Fibroblast of lung (primary cell): ENCODE data around the gene JADE2.

Experiments used
- CTCF ChIP-seq, 2 donors: IDR thresholded peaks in 1 of 2; conservative IDR thresholded peaks in 1 of 2; 1 replicate in 1 of 2; 2 replicates in 1 of 2; pipeline ENCODE4 v1.5.1; 2011 to 2012; ENCODE audit warnings: low read length in 2 of 2, control low read depth in 1 of 2, inconsistent platforms in 1 of 2, low read depth in 1 of 2, mild to moderate bottlenecking in 1 of 2
- EZH2 ChIP-seq: IDR thresholded peaks from 2 replicates; pipeline ENCODE4 v1.5.1; 2012; ENCODE audit warnings: low read length, control low read depth, mild to moderate bottlenecking; ENCODE audit errors: missing control alignments

GRCh38 chr5:134606726-134607125 is 81.3 kb downstream of the JADE2 start:
- no peak for TF ChIP-seq EZH2
- TF ChIP-seq CTCF (conservative IDR thresholded peaks at IDR 0.05 in 1 of 2, IDR thresholded peaks at IDR 0.05 in 1 of 2; ENCODE audit: low read depth in 1 of 2, low read length in 2 of 2) = no peak
